Adrenal gland (tissue), 19 donors: Measurements from ENCODE around the gene DNAJB5. TPM values are rescaled to one million over a fixed set of nuclear protein-coding genes. Genes with fewer than 3 reads are reported as not detected.
"Not testable (repeated sequence)": the region's sequence is repeated elsewhere in the genome, so short reads cannot be mapped to it uniquely, and the experiment has no call there.

Source experiments
- DNase-seq, 7 donors: peaks; one replicate each; pipeline ENCODE4 v3.0.0-alpha.2; 2019 to 2020
- H3K27ac ChIP-seq, 5 donors: fragments of 200-600 bp; sonication (generic) in 4 of 5; 1 replicate in 3 of 5; 2 replicates in 2 of 5; pipeline versions ENCODE4 v1.5.1 to v1.8.0; 2016 to 2020; ENCODE audit warnings: mild to moderate bottlenecking in 1 of 5
- H3K27me3 ChIP-seq: fragments of 200-600 bp; 2 replicates; pipeline ENCODE4 v1.8.0; 2021
- H3K36me3 ChIP-seq, 2 donors: fragments of 200-600 bp; replicated peaks in 1 of 2; 1 replicate in 1 of 2; 2 replicates in 1 of 2; pipeline versions ENCODE4 v1.5.1 to v1.8.0; 2018 to 2022
- H3K4me1 ChIP-seq, 2 donors: fragments of 200-600 bp; replicated peaks in 1 of 2; 1 replicate in 1 of 2; 2 replicates in 1 of 2; pipeline versions ENCODE4 v1.5.1 to v1.8.0; 2018 to 2021
- H3K4me3 ChIP-seq, 4 donors: fragments of 200-600 bp; sonication (generic) in 3 of 4; one replicate each; pipeline ENCODE4 v1.5.1; 2016 to 2018
- H3K9me3 ChIP-seq, 3 donors: fragments of 200-600 bp; sonication (generic) in 1 of 3; replicated peaks in 1 of 3; 1 replicate in 2 of 3; 2 replicates in 1 of 3; pipeline versions ENCODE4 v1.5.1 to v1.8.0; 2016 to 2021
- CTCF ChIP-seq, 6 experiments: fragments of 450-650 bp in 4 of 6; fragments of 200-600 bp in 2 of 6; sonication (generic) in 1 of 6; IDR thresholded peaks; 1 replicate in 5 of 6; 2 replicates in 1 of 6; pipeline versions ENCODE4 v1.5.1 to v1.8.0; 2016 to 2021; ENCODE audit warnings: antibody characterized with exemption in 6 of 6, mild to moderate bottlenecking in 2 of 6, moderate library complexity in 1 of 6
- POLR2A ChIP-seq, 2 donors: fragments of 450-650 bp; IDR thresholded peaks; one replicate each; pipeline ENCODE4 v1.6.1; 2017; ENCODE audit warnings: antibody characterized with exemption in 2 of 2, mild to moderate bottlenecking in 2 of 2, moderate library complexity in 1 of 2
- WGBS, 4 donors: extraction: QIAGEN DNeasy Blood & Tissue Kit in 2 of 4; methylation state at CpG; one replicate each; pipeline versions ENCODE4 v1.1.5 to v1.1.7; 2013 to 2017; 5-methylcytosine and 5-hydroxymethylcytosine counted together
- intact Hi-C, 2 donors: fragments of 100-400 bp; cut with DNase I; formaldehyde crosslinking; loops; one replicate each; pipeline versions ENCODE4 v1.14.1 to v1.15.0; 2022 to 2023
- long read RNA-seq, 10 donors: library from polyadenylated mRNA in 3 of 10; unstranded in 2 of 10; stranded (forward) in 1 of 10; transcript quantifications; one replicate each; pipeline ENCODE4 v2.0.0 and lab custom pipeline, GENCODE V29; 2021 to 2026
- polyA plus RNA-seq, 3 donors: library from polyadenylated mRNA; stranded (reverse); fragments of 200-250 nt in 2 of 3; fragments of 350-450 nt in 1 of 3; fragmentation: Illumina TruSeq in 1 of 3; extraction: RNeasy Lipid Tissue Mini Kit (QIAGEN cat#74804) in 1 of 3; gene quantifications; one replicate each; pipeline ENCODE4 v1.2.3, GENCODE V29; 2013 to 2014
- total RNA-seq, 9 donors: library from RNA; depleted of rRNA in 4 of 9; stranded (reverse); fragments of >200 nt in 4 of 9; fragments of 120-200 nt in 1 of 9; fragmentation: NEBNext Ultra II Directional in 1 of 9; extraction: Animal tissue kit (Norgen Biotek cat#: 25700) in 1 of 9; gene quantifications; one replicate each; pipeline versions ENCODE4 v1.1.0 to v1.2.4, GENCODE V29; 2013 to 2023
- donor health status: healthy with polysubstance abuse.
- donor health status: Bipolar disorder and iron deficiency.
- donor health status: DM: yes; HTN: yes; CAD: no.
- donor health status: DM: no; HTN: no; CAD: no.
- donor health status: DM: no; HTN: no; CAD: no.
- donor health status: DM: yes; HTN: yes; CAD: no.

The DNAJB5 gene
- total RNA-seq = 10 to 100 TPM in 7 of 9 donors, 1 to 10 TPM in 2; 6.2 to 22.4 (median 13.3) TPM
- polyA plus RNA-seq = 10 to 100 TPM; 13.4 to 19.8 (median 16.6) TPM
- long read RNA-seq, donor 1, full-length matches to known transcripts = 7 of 7 reads
- long read RNA-seq, donor 1, partial matches to known transcripts = 0 of 7 reads
- long read RNA-seq, donor 1, other reads (novel, unspliced or antisense) = 0 of 7 reads
- long read RNA-seq, donor 2, full-length matches to known transcripts = 7 of 7 reads
- long read RNA-seq, donor 2, partial matches to known transcripts = 0 of 7 reads
- long read RNA-seq, donor 2, other reads (novel, unspliced or antisense) = 0 of 7 reads
- long read RNA-seq, donor 3, full-length matches to known transcripts = 4 of 4 reads
- long read RNA-seq, donor 3, partial matches to known transcripts = 0 of 4 reads
- long read RNA-seq, donor 3, other reads (novel, unspliced or antisense) = 0 of 4 reads
- long read RNA-seq, donor 4 = 0 reads
- long read RNA-seq, donor 5, partial matches to known transcripts = 1 of 2 reads
- long read RNA-seq, donor 5, other reads (novel, unspliced or antisense) = 0 of 2 reads
- long read RNA-seq, donor 6, partial matches to known transcripts = 0 of 1 reads
- long read RNA-seq, donor 6, other reads (novel, unspliced or antisense) = 0 of 1 reads
- long read RNA-seq, donor 7, partial matches to known transcripts = 0 of 3 reads
- long read RNA-seq, donor 7, other reads (novel, unspliced or antisense) = 0 of 3 reads
- long read RNA-seq, donor 8, transcript DNAJB5-201 (4 exons, 2,391 nt) = major isoform, 7 of 7 reads
- long read RNA-seq, donor 8, partial matches to known transcripts = 0 of 7 reads
- long read RNA-seq, donor 8, other reads (novel, unspliced or antisense) = 0 of 7 reads
- long read RNA-seq, donor 9, full-length matches to known transcripts = 5 of 5 reads
- long read RNA-seq, donor 9, partial matches to known transcripts = 0 of 5 reads
- long read RNA-seq, donor 9, other reads (novel, unspliced or antisense) = 0 of 5 reads
- long read RNA-seq, donor 10, transcript DNAJB5-201 (4 exons, 2,391 nt) = major isoform, 6 of 6 reads
- long read RNA-seq, donor 10, partial matches to known transcripts = 0 of 6 reads
- long read RNA-seq, donor 10, other reads (novel, unspliced or antisense) = 0 of 6 reads

- peak within 1 kb of the TSS in 4 of 5 donors; percentile 86 to 95 (median 91) for H3K27ac ChIP-seq
- no peaks in the 10 kb centered on the region for H3K36me3 ChIP-seq
- H3K4me1 ChIP-seq = peaks cover 29 to 40% of the 10 kb centered on the region in 2 donors
- no peaks in the 10 kb centered on the region for H3K27me3 ChIP-seq
- no peaks in the 10 kb centered on the region for H3K9me3 ChIP-seq
- WGBS, 4 donors = 0 to 1% (median 0%) methylated on average over 13 to 65 of the region's 65 CpGs
- intact Hi-C loops = loop anchor here in 1 of 2 donors (5.0 to 10.0 kb wide), 2 partner anchors 87 to 106 kb away; partner anchors contain the start of gene PIGO
- peak; percentile 99 to 100 (median 100) for DNase-seq
- TF ChIP-seq CTCF (IDR thresholded peaks at IDR 0.05) = peak in 1 of 6 experiments; percentile 4
- peak; percentile 93 to 95 for TF ChIP-seq POLR2A (IDR thresholded peaks at IDR 0.05)
- peak within 1 kb of the TSS in 3 of 4 donors; percentile 63 to 88 (median 71) for H3K4me3 ChIP-seq
Observed at GRCh38 chr9:34989003-34989945, at the start of gene DNAJB5. Gene DNAJB5 (plus strand): TSS chr9:34989745. CDS start chr9:34990631, 886 bp downstream.

GRCh38 chr9:34939989-34940388 lies 49.6 kb upstream of the DNAJB5 start:
- H3K9me3 ChIP-seq, H3K27me3 ChIP-seq, intact Hi-C loops, H3K4me1 ChIP-seq, DNase-seq, H3K4me3 ChIP-seq, H3K36me3 ChIP-seq, H3K27ac ChIP-seq: not testable (repeated sequence)

- H3K36me3 ChIP-seq = no peaks in the 10 kb centered on the region
- no peaks in the 10 kb centered on the region for H3K9me3 ChIP-seq
- TF ChIP-seq CTCF (IDR thresholded peaks at IDR 0.05) = no peak
- no peaks in the 10 kb centered on the region for H3K4me1 ChIP-seq
- no peak for DNase-seq
- H3K27ac ChIP-seq = no peak overlapping the region
- intact Hi-C loops = no loop called here
- WGBS, 4 donors = 75 to 86% (median 84%) methylated on average over 2 of the region's 2 CpGs
- H3K27me3 ChIP-seq = no peaks in the 10 kb centered on the region
- H3K4me3 ChIP-seq = no peak overlapping the region
Observed at GRCh38 chr9:34948451-34948850, 41.1 kb upstream of the DNAJB5 start.

- no peaks in the 10 kb centered on the region for H3K9me3 ChIP-seq
- H3K4me1 ChIP-seq = peaks cover 4 to 7% of the 10 kb centered on the region in 2 donors
- no peak for TF ChIP-seq POLR2A (IDR thresholded peaks at IDR 0.05)
- TF ChIP-seq CTCF (IDR thresholded peaks at IDR 0.05) = no peak
- no peaks in the 10 kb centered on the region for H3K36me3 ChIP-seq
- intact Hi-C loops = no loop called here
- no peak overlapping the region for H3K27ac ChIP-seq
- 76 to 92% (median 87%) methylated on average over 2 of the region's 2 CpGs for WGBS, 4 donors
- DNase-seq = no peak
- H3K27me3 ChIP-seq = peaks cover 6% of the 10 kb centered on the region
- no peak overlapping the region for H3K4me3 ChIP-seq
Observed at GRCh38 chr9:34954225-34954624, 35.3 kb upstream of the DNAJB5 start.

- 84 to 95% (median 90%) methylated on average over 7 of the region's 7 CpGs for whole genome bisulfite sequencing, 4 donors
- H3K4me3 ChIP-seq, H3K36me3 ChIP-seq, H3K9me3 ChIP-seq, DNase-seq, H3K27ac ChIP-seq, H3K27me3 ChIP-seq, intact Hi-C loops, H3K4me1 ChIP-seq: not testable (repeated sequence)
Observed at GRCh38 chr9:34956066-34956465, 33.5 kb upstream of the DNAJB5 start.
